DOHH2 (cell line): ENCODE results near the gene TBRG1.

Experiments used
- H3F3A ChIP-seq: fragments of 200-600 bp; sonication (generic), shearing (Covaris generic); 2 replicates; pipeline ENCODE4 v1.6.0; 2016; ENCODE audit warnings: antibody characterized with exemption, mild to moderate bottlenecking; ENCODE audit not compliant: control insufficient read depth, insufficient read depth
- H3K27ac ChIP-seq: fragments of 200-600 bp; sonication (generic); 2 replicates; pipeline ENCODE4 v1.5.1; 2014; ENCODE audit warnings: low read depth, mild to moderate bottlenecking, low read length, moderate library complexity
- H3K27me3 ChIP-seq: fragments of 200-600 bp; sonication (generic); 2 replicates; pipeline ENCODE4 v1.6.1; 2014; ENCODE audit warnings: mild to moderate bottlenecking, low read length, mixed read lengths; ENCODE audit not compliant: control insufficient read depth
- H3K36me3 ChIP-seq: fragments of 200-600 bp; sonication (generic); 2 replicates; pipeline ENCODE4 v1.6.1; 2014; ENCODE audit warnings: mild to moderate bottlenecking, low read length, moderate library complexity, mixed read lengths; ENCODE audit not compliant: control insufficient read depth
- H3K4me1 ChIP-seq: fragments of 200-600 bp; sonication (generic); 2 replicates; pipeline ENCODE4 v1.6.1; 2014; ENCODE audit warnings: mild to moderate bottlenecking, low read length, mixed read lengths; ENCODE audit not compliant: control insufficient read depth
- H3K4me2 ChIP-seq: fragments of 200-600 bp; sonication (generic); 2 replicates; pipeline ENCODE4 v1.6.0; 2014; ENCODE audit warnings: mild to moderate bottlenecking, low read length, moderate library complexity
- H3K4me3 ChIP-seq: fragments of 200-600 bp; sonication (generic); 2 replicates; pipeline ENCODE4 v1.5.1; 2014; ENCODE audit warnings: mild to moderate bottlenecking, low read length, mixed read lengths
- H3K79me2 ChIP-seq: fragments of 200-600 bp; sonication (generic); 2 replicates; pipeline ENCODE4 v1.6.1; 2014; ENCODE audit warnings: mild to moderate bottlenecking, low read length, mixed read lengths; ENCODE audit not compliant: control insufficient read depth
- H3K9me2 ChIP-seq: fragments of 200-600 bp; sonication (generic); replicated peaks from 2 replicates; pipeline ENCODE4 v1.6.1; 2014; ENCODE audit warnings: mild to moderate bottlenecking, low read length, mixed read lengths; ENCODE audit not compliant: control insufficient read depth
- H3K9me3 ChIP-seq: fragments of 200-600 bp; sonication (generic); 2 replicates; pipeline ENCODE4 v1.6.1; 2014; ENCODE audit warnings: antibody characterized with exemption, low read length, mixed read lengths; ENCODE audit not compliant: control insufficient read depth, insufficient read depth
- H4K20me1 ChIP-seq: fragments of 200-600 bp; sonication (generic); 2 replicates; pipeline ENCODE4 v1.6.0; 2014; ENCODE audit warnings: low read depth, mild to moderate bottlenecking, antibody characterized with exemption, low read length, moderate library complexity; ENCODE audit not compliant: control insufficient read depth, insufficient read depth
- CTCF ChIP-seq: fragments of 200-600 bp; sonication (generic); IDR thresholded peaks from one replicate; pipeline ENCODE4 v1.5.1; 2014; ENCODE audit warnings: antibody characterized with exemption, mild to moderate bottlenecking, low read depth, low read length; ENCODE audit not compliant: poor library complexity, severe bottlenecking
- EZH2phosphoT487 ChIP-seq: fragments of 200-600 bp; sonication (generic); IDR thresholded peaks from 2 replicates; pipeline ENCODE4 v1.6.1; 2017; ENCODE audit warnings: borderline replicate concordance, mild to moderate bottlenecking, antibody characterized with exemption, low read length, moderate library complexity, mixed read lengths

The TBRG1 gene

GRCh38 chr11:124633355-124633754, 10.7 kb downstream of the TBRG1 start:
- TF ChIP-seq CTCF (no peak), EZH2phosphoT487 (no peak)
- no peaks in the 10 kb centered on the region for H3K79me2 ChIP-seq
- no peaks in the 10 kb centered on the region for H4K20me1 ChIP-seq
- H3K9me3 ChIP-seq = no peaks in the 10 kb centered on the region
- H3K27me3 ChIP-seq = no peaks in the 10 kb centered on the region
- H3K27ac ChIP-seq = no peak overlapping the region
- H3K9me2 ChIP-seq = no peaks in the 10 kb centered on the region
- no peaks in the 10 kb centered on the region for H3K4me1 ChIP-seq
- no peaks in the 10 kb centered on the region for H3F3A ChIP-seq
- H3K4me3 ChIP-seq = no peak overlapping the region
- H3K4me2 ChIP-seq = no peak overlapping the region
- H3K36me3 ChIP-seq = peaks cover 77% of the 10 kb centered on the region

DNA sequence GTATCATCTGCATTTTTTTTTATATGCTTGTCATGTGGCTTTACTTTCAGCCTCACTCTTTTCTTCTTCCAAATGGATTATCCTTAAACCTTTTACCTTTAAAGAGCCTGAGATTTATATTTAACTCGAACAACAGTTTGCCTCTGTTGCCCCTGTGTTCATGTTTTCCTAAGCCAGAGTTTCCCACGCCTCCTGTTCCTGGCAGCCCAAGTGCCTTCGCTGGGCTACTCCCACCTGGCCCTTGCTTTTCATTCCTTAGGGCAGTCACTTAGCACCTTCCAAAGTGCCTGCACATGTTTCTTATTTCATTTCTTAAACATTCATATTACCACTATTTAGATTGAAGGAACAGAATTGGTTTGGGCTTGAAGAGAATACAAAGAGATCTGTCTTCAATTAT, 13.3 kb downstream of the TBRG1 start:
- Histone ChIP-seq H4K20me1 (no peaks in the 10 kb centered on the region), H3K79me2 (no peaks in the 10 kb centered on the region), H3K9me3 (no peaks in the 10 kb centered on the region), H3K4me2 (no peak overlapping the region), H3K36me3 (peaks cover 58% of the 10 kb centered on the region), H3F3A (no peaks in the 10 kb centered on the region), H3K27me3 (no peaks in the 10 kb centered on the region), H3K4me1 (no peaks in the 10 kb centered on the region), H3K9me2 (no peaks in the 10 kb centered on the region), H3K4me3 (no peak overlapping the region), H3K27ac (no peak overlapping the region)
- TF ChIP-seq EZH2phosphoT487 (no peak), CTCF (no peak)

DNA sequence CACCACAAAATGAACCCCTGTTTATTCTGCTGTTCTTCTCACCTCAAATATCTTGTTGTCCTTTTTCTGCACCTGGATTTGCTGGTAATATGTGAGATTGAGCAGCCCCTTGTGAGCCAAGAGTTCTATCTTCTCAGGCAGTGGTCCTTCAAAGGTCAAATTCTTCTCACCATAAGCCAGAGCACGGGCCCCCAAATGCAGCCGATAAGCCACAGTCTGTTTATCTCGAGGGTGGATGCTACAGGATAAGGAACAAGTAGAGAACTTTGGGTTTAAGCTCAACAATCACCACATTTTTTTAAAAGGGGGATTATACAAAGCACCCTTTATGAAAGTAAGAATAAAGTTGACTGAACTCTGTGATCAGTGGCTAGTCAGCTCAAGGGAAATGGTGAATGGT, 15.8 kb downstream of the TBRG1 start:
- Histone ChIP-seq H4K20me1 (no peaks in the 10 kb centered on the region), H3K27ac (no peak overlapping the region)

More for the DNA sequence above, 15.8 kb downstream of the TBRG1 start:
- Histone ChIP-seq H3K4me2 (no peak overlapping the region), H3K36me3 (peaks cover 33% of the 10 kb centered on the region), H3F3A (no peaks in the 10 kb centered on the region), H3K4me1 (no peaks in the 10 kb centered on the region), H3K9me3 (no peaks in the 10 kb centered on the region), H3K9me2 (no peaks in the 10 kb centered on the region), H3K4me3 (no peak overlapping the region), H3K79me2 (no peaks in the 10 kb centered on the region), H3K27me3 (no peaks in the 10 kb centered on the region)
- TF ChIP-seq EZH2phosphoT487 (no peak), CTCF (no peak)
